ENCODE results near the gene ITPK1. TPM values are rescaled to one million over a fixed set of nuclear protein-coding genes. Genes with fewer than 3 reads are reported as not detected.

ITPK1 gene
- total and polyA plus RNA-seq, 8 donors: 17.8 to 46.3 (median 28.9) TPM

DNA sequence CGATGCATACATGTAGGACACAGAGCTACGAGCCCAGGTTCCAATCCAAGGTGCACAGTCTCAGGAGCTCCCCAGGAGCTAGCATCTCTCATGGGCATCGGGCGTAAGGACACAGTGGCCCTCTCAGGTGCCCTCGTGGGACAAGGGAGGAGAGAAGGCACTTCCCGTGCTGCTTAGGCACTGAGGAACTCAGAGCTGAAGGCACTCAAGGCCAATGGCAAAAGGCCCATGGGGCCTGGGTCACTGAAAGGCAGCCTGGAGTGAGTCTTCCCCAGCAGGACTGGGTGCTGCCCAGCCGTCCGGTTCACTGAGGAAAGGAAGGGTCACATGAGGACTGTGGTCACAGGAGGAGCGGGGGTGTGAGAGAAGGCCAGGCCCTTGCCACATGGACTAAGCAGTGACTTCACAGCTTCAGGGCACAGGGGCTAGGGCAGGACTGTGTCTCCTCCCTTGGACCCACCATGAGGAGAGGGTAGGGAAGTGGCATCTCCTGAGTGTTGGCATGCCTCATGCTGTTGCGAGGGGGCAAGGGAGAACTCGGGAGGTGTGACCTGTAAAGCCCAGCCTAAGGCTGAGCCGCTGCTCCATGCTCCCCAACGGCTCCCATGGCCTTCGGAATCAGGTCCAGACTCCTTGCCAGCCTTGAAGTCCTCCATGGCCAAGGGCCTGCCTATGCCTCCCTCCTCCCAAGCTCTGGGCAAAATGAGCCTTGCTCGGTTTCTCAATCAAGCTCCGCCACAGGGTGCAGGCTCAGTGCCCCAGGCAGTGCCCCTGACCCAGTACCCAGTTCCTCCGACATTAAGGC lies 141.0 kb downstream of the ITPK1 start:
- intact Hi-C loops (cut with DNase I; ENCODE audit: low total_unique reads): no loop called here
- 93 to 97% (median 94%) methylated on average over 13 to 17 of the region's 17 CpGs for WGBS, 5 donors
- peak overlapping the region in 2 of 5 donors; percentile 73 to 77 for H3K27ac ChIP-seq

DNA sequence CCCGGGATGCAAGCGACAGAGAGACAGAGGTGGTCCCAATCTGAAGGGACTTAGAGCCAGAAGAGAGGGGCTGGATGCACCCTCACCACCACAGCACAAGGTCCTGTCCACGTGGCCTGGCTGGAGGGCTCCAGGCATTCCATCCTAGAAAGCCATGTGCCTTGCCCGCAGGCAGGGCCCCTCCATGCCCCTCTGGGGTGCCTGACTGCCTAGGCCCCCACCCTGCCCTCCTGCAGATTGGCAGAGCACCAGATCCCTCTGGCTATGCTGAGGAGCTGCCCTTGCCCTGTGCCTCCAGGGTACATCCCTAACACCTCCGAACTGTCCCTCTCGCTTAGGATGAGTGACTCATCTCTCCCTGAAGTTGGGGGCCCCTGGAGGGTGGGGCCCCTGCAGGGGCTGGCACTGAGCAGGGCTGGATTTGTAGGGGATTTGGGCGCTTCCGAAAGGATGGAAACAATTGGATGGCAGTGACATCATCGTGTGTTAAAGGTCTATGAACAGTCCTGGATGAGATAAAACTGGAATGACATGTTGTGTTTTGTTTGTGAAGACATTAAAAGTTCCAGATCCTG lies 141.8 kb downstream of the ITPK1 start:
- H3K4me1 ChIP-seq: peaks cover 0 to 15% (median 11%) of the 10 kb centered on the region in 4 donors
- peak overlapping the region in 4 of 5 donors; percentile 61 to 77 (median 70) for H3K27ac ChIP-seq
- H3K4me3 ChIP-seq: no peak overlapping the region
- H3K27me3 ChIP-seq: no peaks in the 10 kb centered on the region
- H3K9me3 ChIP-seq: peaks cover 4 to 33% (median 20%) of the 10 kb centered on the region in 4 donors
- WGBS, 5 donors: 70 to 85% (median 84%) methylated on average over 6 to 9 of the region's 9 CpGs
- no peak for DNase-seq
- intact Hi-C loops (cut with DNase I; ENCODE audit: low total_unique reads): no loop called here
- TF ChIP-seq CTCF (IDR thresholded peaks at IDR 0.05) (no peak), POLR2A (IDR thresholded peaks at IDR 0.05) (no peak), EP300 (IDR thresholded peaks at IDR 0.05) (no peak), POLR2AphosphoS5 (IDR thresholded peaks at IDR 0.05) (no peak)
- peaks cover 0 to 34% (median 26%) of the 10 kb centered on the region in 4 donors for H3K36me3 ChIP-seq

More for the DNA sequence above, 141.0 kb downstream of the ITPK1 start:
- DNase-seq: no peak
- Histone ChIP-seq H3K9me3 (peaks cover 4 to 41% (median 27%) of the 10 kb centered on the region in 4 donors), H3K27me3 (no peaks in the 10 kb centered on the region), H3K4me1 (peaks cover 0 to 15% (median 11%) of the 10 kb centered on the region in 4 donors), H3K4me3 (no peak overlapping the region), H3K36me3 (peaks cover 0 to 40% (median 31%) of the 10 kb centered on the region in 4 donors)
- no peak for TF ChIP-seq POLR2AphosphoS5 (IDR thresholded peaks at IDR 0.05)
- no peak for TF ChIP-seq EP300 (IDR thresholded peaks at IDR 0.05)
- TF ChIP-seq CTCF (IDR thresholded peaks at IDR 0.05): no peak
- no peak for TF ChIP-seq POLR2A (IDR thresholded peaks at IDR 0.05)

GRCh38 chr14:92973261-92973797 lies 142.4 kb downstream of the ITPK1 start:
- Histone ChIP-seq H3K27ac (peak overlapping the region in 4 of 5 donors; percentile 61 to 77 (median 70)), H3K4me3 (no peak overlapping the region), H3K36me3 (peaks cover 0 to 28% (median 22%) of the 10 kb centered on the region in 4 donors), H3K9me3 (peaks cover 1 to 27% (median 15%) of the 10 kb centered on the region in 4 donors), H3K4me1 (peaks cover 0 to 15% (median 11%) of the 10 kb centered on the region in 4 donors), H3K27me3 (no peaks in the 10 kb centered on the region)
- intact Hi-C loops (cut with DNase I; ENCODE audit: low total_unique reads): no loop called here
- DNase-seq: peak; percentile 62 to 66
- TF ChIP-seq POLR2AphosphoS5 (IDR thresholded peaks at IDR 0.05) (peak in 2 of 3 donors; percentile 4 to 9), POLR2A (IDR thresholded peaks at IDR 0.05) (no peak), EP300 (IDR thresholded peaks at IDR 0.05) (no peak), CTCF (IDR thresholded peaks at IDR 0.05) (peak in 5 of 7 experiments; percentile 29 to 61 (median 58))
- WGBS, 5 donors: 48 to 72% (median 69%) methylated on average over 10 to 12 of the region's 12 CpGs

DNA sequence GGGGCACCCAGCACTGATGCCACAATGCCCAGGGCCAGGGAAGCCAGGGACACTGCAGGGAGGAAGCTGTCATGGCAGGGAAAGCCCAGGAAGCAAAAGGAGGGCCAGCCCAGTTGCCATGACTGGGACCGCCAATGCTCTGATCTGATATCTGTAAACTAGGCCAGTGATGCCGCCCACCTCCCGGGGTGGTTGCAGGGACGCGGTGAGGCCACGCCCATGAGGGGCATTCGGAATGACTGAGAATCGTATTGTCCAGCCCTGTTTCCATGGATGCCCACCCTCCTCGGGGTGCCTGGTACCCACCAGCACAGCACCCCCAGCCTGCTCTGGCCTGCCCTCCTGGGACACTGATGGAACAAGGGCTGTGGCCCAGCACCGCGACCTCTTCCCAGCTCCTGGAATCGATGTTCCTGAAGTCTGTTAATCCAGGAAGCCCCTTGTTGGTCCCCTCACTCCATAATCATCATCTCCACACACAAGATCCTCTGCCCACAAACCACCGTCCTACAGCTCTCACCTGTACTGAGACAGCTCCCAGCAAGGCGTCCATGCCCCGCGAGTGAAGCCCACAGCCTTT lies 144.0 kb downstream of the ITPK1 start:
- Histone ChIP-seq H3K4me3 (no peak overlapping the region), H3K9me3 (peaks cover 0 to 12% (median 10%) of the 10 kb centered on the region in 4 donors), H3K4me1 (peaks cover 0 to 15% (median 11%) of the 10 kb centered on the region in 4 donors), H3K27ac (no peak overlapping the region), H3K27me3 (no peaks in the 10 kb centered on the region), H3K36me3 (peaks cover 0 to 13% (median 8%) of the 10 kb centered on the region in 4 donors)
- TF ChIP-seq EP300 (IDR thresholded peaks at IDR 0.05): no peak
- no peak for TF ChIP-seq CTCF (IDR thresholded peaks at IDR 0.05)
- TF ChIP-seq POLR2A (IDR thresholded peaks at IDR 0.05): no peak
- no peak for TF ChIP-seq POLR2AphosphoS5 (IDR thresholded peaks at IDR 0.05)
- intact Hi-C loops (cut with DNase I; ENCODE audit: low total_unique reads): no loop called here
- WGBS, 5 donors: 94 to 98% (median 96%) methylated on average over 10 to 16 of the region's 16 CpGs
- no peak for DNase-seq

Data from stomach (tissue), 9 donors.